ENCODE results near the gene TOR3A.

TOR3A gene

DNA sequence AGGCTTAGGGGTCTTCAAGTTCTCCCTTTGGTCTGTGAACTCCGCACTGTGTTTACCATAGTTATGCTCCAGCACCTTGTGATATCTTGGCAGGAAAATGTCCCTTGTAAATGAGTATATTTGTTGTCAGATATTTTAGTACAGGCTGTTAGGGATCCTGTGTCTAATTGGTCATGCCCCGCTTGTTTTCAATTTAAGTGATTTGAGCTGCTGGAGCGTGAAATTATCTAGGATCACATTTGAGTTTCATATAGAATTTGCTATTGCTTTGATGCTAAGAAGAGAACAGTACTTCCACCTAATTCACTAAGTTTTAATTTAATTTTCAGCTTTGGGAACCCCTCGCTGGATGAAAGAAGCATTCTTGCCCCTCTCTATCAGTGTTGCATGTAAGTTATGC is 15.4 kb upstream of the TOR3A start:
- DNase-seq (ENCODE audit: low spot score) = no peak

DNA sequence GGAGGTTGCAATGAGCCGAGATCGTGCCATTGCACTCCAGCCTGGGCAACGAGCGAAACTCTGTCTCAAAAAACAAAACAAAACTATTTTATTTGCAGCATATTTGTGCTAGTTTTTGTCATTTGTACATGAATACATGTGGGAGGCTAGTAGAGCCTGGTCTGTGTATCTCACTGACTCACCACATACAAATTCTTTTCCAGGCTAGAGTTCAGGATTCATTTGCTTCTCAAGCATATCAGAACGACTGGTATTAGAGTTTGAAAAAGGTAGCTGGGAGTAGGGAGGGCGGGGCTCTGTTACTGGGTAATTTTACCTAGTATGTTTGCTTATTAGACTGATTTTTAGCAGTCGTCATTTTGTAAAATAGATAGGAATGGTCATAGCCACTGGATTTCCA is 4.5 kb upstream of the TOR3A start:
- DNase-seq (ENCODE audit: low spot score) = no peak

DNA sequence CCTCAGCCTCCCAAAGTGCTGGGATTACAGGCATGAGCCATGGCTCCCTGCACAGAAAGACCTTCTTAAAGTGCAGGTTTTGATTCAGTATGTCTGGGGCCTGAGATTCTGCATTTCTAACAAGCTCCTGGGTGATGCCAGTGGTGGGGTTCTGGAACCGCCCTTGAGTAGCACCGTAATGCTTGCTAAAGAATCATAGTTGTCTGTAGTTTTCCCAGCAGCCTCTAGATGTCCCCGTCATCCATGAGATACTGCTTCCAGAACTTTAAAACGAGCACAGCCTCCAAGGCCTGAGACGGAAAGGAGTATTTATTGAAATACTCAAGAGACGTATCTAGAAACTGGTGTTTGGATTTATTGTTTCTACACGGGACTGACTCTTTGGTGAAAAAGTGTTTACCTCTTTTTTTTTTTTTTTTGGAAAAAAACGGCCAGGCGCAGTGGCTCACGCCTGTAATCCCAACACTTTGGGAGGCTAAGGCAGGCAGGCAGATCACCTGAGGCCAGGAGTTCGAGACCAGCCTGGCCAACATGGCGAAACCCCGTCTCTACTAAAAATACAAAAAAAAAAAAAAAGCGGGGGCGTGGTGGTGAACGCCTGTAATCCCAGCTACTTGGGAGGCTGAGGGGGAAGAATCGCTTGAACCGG is 2.6 kb upstream of the TOR3A start:
- DNase-seq (ENCODE audit: low spot score) = peak; percentile 72

DNA sequence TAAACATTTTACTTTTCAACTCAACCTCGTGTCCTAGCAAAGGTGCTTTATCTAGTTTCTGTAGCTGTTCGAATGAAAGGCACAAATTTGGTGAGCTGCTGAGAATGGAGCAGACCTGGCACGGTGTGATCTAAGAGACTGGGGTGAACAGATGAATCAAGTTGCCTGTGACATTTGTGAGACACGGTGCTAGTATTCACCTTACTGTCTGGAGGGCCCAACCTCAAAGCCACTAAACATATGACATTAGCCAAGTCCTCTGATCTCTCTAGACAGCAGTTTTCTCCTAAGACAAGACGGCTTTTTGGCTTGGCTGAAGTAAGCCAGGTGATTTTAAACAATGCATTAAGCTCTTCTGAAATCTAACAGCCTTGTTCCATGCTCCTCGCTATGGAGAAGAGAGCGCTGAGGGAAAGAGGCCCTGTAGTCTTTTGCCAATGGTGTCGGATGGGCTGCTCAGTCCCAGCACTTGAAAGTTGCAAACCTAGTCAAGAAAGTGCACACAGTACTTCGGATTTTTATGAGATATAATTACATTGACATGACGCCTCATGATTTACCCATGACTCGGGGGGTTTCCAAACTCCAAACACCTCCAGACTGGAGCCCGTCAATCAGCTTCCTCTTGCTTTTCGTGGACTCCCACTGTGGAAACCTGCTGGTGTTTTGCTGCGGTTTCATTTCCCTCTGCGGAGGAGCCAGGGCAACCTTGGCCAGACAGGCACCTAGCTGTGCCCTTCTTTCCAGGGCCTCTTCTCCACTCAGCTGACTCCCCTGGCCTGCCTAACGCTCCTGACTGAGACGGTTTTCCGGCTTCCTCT is 794 bp upstream of the TOR3A start:
- DNase-seq (ENCODE audit: low spot score) = no peak

DNA sequence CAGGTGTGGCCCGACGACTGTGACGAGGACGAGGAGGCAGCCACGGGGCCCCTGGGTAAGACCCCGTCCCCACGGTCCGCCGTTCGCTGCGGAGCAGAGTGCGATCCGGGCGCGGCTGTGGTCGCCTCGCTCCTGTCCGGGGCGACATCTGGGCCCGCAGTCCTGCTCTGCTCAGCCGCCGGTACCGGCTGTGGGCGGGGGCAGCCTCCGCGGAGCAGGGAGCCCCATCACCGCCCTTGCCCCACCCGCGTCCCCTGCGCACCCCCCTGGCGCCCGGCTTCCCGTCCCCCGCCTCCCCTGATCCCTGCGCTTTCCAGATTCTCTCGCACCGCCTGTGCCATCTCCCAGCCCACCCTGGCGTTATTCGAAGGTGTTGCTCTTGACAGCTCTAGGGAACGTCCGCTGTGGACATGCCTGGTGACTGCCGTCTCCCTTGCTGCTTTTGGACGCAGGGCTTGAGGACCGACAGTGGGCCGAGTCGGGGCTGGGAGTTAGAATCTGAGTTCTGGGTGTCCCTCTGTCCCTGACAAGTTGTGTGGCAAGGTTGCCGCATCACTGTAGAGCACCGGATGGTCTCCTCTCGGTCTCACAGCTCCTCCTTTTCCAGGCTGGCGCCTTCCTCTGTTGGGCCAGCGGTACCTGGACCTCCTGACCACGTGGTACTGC is 596 bp downstream of the TOR3A start:
- no peak for DNase-seq (ENCODE audit: low spot score)

DNA sequence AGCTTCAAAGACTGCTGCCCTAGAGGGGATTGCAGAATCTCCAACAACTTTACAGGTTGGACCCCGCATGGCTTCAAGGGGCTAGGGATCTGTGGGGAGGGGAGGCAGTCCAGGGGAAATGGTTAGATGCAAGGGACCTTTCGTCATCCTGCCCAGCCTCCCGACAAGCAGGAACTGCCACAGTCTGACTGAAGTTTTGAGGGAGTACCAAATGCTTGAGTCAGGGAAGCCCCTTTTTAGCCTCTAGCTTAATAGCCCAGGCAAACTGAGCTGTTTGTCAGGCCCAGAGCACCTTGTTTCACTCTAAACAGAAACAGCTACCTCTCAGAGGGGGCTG is 1.1 kb downstream of the TOR3A start:
- DNase-seq (ENCODE audit: low spot score) = no peak

DNA sequence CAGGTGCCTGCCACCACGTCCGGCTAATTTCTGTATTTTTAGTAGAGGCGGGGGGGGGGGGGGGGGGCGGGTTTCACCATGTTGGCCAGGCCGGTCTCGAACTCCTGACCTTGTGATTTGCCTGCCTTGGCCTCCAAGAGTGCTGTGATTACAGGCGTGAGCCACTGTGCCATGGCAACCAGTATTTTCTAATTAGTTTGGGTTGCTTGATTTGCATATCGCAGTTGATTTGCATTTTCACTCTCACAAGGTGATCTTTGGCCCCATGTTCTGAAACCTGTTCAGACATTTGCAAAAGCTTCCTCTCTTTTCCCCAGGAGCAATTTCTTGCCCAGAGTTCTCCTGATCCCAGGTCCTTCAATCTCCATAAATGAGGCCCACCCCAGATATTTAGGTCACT is 1.7 kb downstream of the TOR3A start:
- DNase-seq (ENCODE audit: low spot score) = no peak

DNA sequence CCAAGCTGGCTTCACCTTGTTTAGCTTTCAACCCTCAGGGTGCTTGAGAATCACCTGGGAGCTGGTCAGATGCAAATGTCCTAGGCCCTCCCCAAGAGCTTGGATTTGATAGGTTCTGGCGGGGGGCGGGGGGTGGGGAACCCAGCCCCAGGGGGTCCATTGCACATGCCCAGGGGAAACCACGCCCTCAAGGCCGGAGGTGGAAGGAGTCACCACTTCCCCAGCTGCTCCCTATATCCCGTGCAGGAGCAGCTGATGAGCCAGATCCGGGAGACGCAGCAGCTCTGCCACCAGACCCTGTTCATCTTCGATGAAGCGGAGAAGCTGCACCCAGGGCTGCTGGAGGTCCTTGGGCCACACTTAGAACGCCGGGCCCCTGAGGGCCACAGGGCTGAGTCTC is 5.8 kb downstream of the TOR3A start:
- DNase-seq (ENCODE audit: low spot score) = no peak

DNA sequence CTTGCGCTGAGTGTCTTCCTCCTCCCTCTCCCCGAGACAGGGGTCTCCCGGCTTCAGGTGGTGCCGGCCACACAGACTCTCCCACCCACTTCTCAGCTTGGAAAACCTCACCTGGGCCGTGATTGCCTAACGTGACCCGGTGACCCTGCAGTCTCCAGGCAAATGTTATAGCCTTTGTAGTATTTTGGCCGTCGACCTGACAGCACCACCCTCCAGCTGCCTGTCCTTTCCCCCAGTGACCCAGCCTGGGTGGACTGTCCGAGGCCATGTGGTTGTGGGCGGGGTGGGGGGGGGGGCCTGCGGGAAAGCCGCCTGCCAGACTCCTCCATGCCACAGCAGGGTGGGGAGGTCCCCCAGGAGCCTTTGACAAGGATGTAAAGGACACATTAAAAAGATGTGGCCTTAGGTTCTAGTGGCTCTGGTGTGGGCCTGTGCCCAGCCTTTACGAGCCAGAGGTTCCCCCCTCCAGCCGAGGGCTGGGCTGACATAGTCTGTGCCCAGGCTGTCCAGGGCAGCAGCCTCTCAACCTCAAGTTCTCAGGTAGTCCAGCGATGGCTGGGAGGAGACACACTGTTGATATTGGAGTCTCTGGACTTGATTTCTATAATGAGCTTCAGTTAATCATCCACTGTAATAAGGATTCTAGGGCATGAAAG is 8.1 kb downstream of the TOR3A start:
- DNase-seq (ENCODE audit: low spot score) = no peak

DNA sequence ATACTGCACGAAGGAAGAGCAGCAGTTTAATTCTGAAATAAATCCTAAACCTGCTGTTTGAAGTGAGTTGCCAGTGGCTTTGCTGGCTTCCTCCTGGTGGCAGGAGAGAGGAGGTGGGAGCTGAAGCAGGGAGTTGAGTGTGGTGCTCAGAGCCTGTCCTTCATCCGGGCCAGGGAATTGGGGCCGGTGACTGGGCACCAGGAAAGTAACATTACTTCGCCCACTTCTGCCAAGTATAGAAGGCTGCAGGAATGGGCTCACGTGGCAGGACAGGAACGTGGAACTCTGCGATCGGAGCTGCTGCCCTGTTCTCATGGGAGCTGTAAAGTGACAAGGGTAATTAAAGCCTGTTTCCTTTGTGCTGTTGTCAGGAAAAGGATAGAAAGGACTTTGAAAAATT is 8.7 kb downstream of the TOR3A start:
- no peak for DNase-seq (ENCODE audit: low spot score)

DNA sequence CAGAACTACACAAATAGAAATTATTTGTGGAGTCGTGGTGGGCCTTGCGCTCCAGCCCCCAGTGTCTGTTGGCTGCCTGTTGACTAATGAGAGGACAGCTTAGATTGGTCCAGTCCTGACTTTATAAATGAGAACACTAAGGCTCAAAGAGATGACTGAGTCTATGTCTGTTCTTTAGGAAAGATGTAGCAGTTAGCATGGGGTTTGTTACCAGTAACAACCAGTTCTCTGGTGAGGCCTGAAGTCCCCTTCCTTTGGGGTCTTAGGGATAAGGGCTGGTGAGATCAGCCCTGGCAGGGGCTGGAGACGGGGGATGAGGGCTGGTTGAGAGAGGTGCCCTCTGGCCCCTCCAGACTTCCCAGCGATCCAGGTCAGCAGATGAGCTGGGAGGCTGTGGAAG is 9.1 kb downstream of the TOR3A start:
- DNase-seq (ENCODE audit: low spot score) = no peak

DNA sequence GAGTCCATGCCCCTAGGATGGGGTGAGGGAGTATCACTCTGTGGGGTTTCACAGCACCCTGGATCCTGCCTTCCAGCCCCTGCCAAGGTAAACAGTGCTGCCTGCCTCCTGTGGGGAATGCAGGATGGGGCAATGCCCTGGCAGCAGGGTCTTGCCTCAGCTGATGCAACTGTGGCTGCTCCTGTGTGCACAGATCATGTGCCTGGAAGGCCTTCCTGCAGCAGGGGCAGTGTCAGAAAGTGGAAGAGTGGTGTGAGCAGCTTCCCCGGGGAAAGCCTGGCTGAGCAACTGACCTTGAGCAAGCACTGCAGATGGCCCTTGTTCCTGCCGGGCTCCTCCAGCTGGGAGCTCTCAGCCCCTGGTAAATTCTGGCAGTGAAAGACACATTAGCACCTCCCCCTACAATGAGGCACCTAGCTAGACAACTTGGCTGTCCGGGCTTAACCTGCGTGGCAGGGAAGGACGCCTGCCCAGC is 9.9 kb downstream of the TOR3A start:
- no peak for DNase-seq (ENCODE audit: low spot score)

DNA sequence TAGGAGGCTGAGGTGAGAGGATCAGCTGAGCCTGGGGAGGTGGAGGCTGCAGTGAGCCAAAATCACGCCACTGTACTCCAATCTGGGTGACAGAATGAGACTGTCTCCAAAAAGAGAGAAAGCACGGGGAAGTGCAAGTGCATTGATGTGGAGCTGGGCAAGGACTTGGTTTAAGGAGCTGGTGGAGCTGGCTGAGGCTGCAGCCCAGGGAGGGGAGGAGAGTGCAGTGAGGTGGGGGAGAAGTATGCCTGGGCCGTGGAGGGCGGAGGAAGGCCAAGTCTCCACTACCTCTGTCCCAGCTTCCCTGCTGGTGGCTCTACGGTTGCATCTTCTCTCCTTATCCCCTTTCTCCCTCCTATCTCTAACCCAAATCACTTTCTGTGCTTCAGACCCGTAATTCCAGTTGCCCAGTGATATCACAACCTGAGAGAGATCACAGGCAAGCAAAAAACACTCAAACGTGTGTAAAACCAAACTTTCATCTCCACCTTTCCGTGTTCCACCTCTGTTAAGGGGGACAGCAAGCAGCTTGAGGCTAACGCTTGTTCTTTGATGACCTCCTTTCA is 11.1 kb downstream of the TOR3A start:
- DNase-seq (ENCODE audit: low spot score) = no peak

DNA sequence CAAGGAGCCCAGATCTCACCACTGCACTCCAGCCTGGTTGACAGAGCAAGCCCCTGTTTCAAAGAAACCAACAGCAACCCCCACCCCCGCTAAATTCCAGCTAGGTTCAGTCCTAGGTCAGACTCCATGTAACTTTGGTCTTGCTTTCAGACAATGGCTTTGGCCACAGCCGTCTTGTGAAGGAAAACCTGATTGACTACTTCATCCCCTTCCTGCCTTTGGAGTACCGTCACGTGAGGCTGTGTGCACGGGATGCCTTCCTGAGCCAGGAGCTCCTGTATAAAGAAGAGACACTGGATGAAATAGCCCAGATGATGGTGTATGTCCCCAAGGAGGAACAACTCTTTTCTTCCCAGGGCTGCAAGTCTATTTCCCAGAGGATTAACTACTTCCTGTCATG is 12.9 kb downstream of the TOR3A start:
- no peak for DNase-seq (ENCODE audit: low spot score)

DNA sequence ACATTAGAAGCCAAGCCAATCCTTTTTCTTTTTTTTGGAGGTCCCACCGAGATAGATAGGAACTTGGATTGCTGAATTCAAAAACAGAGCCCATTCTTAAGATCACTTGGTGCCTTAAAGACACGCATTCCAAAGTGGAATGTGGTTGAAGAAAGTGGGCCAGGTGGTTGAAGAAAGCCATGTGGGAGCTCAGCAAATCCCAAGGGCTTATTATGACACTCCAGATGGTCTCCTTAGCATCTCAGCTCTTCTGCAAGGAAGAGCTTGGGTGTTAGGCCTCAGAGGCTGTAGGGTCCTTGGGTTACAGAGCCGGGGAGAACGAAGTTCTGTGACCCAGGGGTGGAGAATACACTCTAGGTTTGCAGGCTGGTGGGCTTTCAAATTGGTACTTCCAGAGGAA is 13.5 kb downstream of the TOR3A start:
- no peak for DNase-seq (ENCODE audit: low spot score)

DNA sequence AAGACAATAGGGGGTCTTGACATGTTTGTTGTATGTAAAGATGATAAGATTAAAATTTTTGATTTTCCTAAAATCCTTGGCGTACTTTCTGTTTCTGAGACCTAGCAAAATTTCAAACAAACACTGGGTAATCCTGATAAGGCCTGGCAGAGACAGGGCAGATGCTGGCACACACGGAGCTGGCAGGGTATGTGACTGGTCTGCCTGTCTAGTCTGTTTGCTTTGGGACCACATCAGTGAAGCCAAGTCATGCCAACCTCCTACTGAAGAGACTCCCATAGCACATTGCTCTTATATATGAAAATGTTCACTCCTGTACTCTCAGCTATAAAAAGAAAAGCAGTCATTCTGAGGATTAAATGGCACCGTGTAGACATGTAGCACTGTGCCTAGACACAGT is 14.1 kb downstream of the TOR3A start:
- DNase-seq (ENCODE audit: low spot score) = no peak

DNA sequence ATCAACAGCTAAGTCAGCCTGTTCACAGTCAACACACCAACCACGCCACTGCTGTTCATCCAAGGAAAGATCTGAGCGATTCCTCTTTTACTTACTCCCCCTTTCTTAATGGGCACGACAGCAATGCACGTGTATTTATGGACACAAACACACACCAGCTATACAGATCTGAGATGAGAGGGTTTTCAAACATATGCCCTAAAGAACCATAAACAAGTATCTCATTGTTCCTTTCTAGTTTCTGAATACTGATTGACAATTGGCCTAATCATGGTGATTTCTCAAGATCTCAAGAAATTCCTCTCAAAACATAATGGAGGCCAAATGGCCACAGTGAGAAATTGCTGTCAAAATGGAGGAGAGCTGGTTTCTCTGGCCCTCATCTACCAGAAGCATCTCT is 18.0 kb downstream of the TOR3A start:
- no peak for DNase-seq (ENCODE audit: low spot score)

DNA sequence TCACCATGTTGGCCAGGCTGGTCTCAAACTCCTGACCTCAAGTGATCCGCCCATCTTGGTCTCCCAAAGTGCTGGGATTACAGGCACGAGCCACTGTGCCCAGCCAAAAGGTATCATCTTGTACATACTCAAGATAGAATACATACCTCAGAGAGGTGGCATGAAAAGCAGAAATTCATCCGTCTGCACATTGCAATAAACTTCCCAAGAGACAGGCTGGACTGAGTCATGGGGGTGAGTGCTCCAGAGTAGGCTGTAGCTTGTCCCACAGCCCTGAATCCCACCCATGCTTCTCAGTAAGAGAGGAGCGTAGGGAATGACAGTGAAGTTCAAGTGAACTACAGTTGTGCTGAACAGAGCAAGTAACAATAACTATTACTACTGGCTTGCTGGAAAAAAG is 19.7 kb downstream of the TOR3A start:
- DNase-seq (ENCODE audit: low spot score) = no peak

DNA sequence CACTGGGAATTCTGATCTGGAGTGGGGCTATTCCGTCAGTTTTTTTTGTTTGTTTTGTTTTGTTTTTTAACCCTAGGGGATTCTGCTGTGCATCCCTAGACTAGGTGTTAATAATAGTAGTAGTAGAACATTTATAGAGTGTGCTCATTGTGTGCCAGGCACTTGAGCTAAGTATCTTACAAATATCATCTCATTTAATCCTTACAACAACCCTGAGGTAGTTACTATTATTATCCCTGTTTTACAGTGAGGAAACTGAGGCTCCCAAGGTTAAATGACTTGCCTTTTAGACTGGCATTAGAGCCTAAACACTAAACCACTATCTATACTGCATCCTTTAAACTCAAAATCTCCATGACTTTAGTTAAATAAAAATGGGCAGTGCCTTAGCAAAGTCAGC is 22.1 kb downstream of the TOR3A start:
- no peak for DNase-seq (ENCODE audit: low spot score)

DNA sequence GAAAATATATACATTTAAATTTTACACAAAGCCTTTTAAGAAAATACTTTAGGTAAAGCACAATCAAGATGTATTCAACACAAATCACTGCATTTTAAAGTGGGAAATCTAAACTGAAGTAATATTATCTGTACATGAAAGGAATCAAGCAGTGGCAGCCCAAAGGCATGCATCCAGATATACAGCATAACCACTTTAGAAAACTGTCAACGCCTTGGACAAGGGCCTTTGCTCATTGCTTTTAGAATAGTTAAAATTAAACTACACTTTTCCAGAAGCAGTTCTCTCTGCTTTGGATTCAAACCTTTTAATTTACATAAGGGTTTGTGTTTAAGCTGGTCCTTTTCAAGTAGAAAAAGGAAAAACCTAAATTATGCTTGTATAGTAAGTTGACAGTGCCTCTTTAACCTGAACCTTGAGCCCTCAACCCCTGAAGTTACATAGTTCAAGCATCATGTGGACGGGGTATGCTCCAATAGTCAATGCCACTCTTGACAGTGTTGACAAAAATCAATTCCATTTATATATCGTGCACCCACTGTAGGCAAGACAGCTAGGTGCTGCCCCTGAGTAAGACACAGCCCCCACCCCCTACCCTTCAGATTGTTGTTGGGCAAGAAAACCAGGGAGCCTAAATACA is 22.9 kb downstream of the TOR3A start:
- DNase-seq (ENCODE audit: low spot score) = no peak

DNA sequence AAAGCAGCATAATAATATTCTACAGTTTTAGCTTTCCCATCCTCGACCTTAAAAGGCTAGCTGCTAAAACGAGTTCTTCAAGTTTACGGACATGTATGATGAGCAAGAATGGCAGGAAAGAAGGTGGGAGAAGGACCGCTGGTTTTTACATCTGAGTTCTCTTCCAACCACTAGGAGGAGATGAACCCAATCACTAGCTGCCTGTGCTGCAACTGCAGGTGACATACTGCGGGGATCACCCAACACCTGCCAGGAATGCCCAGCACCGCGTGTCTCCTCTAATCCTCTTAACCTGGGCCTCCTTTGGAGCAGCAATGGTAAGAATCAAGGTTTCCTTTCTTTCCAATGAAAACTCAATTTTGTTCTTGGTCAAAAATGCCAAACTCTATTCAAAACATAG is 23.5 kb downstream of the TOR3A start:
- no peak for DNase-seq (ENCODE audit: low spot score)

Measured in putamen (tissue), 1 donor.